Activated effector memory CD4-positive, alpha-beta T cell treated with anti-CD3 and anti-CD28 coated beads, Interleukin-2, amount 50 U/mL, for 16 hours (primary cell): ENCODE measurements around the gene ICE1.
"Not testable (repeated sequence)": the region's sequence is repeated elsewhere in the genome, so short reads cannot be mapped to it uniquely, and the experiment has no call there.

Experiments used
- DNase-seq: peaks from one replicate; pipeline ENCODE4 v3.0.0-alpha.2; 2020

Gene ICE1, protein sequence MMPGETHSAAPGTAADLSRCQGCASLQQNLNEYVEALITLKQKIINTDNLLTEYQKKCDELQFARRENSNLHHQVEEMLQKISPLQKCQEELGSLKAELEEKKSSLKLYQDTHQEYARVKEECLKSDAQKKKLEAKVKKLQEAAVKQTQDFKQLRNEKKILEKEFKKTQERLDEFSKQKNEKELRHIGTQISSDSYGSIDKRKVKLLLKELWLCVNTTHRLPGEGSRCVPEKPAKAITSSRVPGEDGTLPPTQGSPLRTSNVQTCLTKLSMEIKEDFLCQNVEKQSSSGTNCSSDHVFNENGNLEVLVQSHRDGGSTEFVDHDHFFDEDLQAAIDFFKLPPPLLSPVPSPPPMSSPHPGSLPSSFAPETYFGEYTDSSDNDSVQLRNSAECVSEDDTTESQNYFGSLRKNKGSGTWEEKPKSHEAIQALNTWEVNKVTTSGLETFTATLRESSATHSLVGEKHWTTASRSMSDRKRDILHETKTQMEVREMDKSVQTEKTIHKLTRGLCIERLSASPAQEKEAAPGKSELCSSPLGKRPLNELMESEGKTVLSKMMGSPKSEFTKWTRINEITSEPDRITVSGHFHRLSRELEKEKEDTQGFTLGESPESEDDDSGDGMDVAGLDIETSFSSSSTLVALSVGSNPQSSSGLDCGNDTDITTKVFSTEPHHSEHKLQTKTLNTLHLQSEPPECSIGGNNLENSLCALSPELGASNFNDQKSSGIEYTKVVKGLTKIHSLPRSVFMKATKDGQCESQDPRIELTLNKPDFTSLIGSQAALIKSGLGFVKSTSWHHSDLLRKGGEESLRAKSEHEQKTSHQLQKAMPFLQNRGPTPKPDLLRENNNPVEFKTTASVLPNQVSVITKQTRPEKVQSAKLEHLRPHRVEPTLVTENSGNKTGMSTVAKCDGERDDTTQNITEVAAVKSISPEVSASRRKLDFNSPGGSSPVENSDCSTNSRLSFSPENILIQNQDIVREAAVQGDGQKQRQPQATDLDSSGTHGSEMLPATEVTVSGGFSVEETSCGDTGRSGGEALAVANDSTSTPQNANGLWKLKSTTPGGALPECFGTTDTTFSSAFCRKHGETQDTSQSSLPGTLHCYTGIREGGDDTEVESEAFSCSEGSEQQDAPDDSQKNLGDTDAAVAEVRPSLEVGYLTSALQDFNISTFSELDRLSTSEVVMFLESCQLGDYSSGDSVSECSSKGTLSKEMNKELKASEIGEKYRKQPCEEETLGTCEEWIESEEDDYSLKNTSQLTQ (N-terminal part only)

DNA sequence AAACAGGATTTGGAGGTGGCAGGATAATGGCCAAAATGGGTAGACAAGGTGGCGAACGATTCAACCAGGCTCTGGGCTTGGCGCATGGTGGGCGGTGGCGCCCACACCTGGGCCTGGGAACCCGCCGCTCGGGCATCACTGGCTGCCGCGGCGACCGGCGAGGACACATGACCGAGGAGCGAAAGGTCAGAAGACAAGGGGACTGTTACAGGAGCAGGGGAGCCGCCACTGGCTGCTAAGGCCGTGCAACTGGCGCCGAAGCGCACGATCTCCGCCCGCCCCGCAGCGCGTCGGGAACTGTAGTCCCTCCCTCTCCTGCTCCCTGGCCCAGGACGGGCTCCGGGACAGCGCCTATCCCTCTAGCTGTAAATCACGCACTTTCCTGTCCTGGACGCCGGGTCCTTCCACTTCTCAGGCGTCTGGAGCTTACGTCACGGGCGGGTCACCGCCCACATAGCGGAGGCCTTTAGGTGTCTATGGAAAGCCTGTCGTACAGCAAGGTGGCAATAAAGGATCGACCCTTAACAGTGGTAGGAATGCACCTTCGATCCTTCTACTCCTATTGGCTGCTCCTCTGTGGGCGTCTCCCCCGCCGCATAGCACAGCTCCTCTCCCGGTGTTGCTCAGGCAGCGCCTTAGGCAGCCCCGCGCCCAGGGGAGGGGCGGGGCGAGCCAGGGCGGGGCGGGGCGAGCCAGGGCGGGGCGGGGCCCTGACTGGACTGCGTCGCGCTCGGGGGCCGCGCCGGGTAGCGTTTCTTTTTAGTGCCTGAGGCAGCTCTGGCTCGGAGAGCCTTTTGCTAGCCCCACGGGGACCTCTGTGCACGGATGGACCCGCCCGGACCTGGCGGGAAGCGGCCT is at the start of gene ICE1:
Gene ICE1 (plus strand): TSS at position 717 of the 858 bp plus-strand sequence. CDS start 239 bp downstream, outside the sequence.
- peak; percentile 98 for DNase-seq

DNA sequence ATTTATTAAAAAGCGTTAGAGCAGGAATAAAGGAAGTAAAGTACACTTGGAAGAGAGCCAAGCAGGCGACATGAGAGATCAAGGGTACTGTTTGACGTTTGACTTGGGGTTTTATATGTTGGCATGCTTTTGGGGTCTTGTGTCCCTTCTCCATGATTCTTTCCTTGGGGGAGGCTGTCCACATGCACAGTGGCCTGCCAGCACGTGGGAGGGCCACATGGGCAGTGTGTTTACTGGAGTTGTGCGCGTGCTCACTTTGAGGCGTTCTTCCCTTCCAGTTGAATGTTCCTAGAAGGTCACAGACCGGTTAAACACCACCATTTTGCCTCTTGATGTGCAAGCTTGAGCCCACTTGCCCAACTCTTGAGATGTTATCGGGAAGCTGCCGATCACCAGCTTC is 49.5 kb upstream of the ICE1 start:
- no peak for DNase-seq

DNA sequence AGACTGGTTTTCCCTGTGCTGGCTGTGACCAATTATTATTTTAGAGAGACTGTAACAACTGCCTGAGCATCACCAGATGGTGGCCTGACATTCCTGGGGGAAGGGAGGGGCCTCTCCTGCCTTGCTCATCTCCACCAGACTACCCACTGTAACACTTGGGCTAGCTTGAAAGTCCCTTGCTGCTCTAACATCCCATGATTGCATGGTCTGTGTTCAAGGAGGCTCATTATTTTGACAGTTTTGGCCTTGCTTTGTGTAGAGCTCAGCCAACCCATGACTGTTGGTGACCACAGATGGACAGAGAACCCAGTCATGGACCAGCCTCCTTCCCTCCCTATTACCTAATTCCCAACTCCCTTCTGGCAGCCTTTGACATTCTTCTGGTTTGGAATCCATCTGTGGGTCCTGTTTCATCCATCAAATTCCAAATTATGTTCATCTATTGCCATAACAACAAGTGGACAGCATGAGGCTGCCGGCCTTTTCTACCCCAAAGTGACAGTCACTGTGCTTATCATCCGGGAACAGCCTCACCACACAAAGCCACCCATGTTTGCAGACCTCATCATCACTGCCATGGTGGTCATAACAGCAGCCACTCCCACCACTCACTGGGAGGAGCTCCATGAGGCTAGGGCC is 49.0 kb upstream of the ICE1 start:
- DNase-seq, result no peak

DNA sequence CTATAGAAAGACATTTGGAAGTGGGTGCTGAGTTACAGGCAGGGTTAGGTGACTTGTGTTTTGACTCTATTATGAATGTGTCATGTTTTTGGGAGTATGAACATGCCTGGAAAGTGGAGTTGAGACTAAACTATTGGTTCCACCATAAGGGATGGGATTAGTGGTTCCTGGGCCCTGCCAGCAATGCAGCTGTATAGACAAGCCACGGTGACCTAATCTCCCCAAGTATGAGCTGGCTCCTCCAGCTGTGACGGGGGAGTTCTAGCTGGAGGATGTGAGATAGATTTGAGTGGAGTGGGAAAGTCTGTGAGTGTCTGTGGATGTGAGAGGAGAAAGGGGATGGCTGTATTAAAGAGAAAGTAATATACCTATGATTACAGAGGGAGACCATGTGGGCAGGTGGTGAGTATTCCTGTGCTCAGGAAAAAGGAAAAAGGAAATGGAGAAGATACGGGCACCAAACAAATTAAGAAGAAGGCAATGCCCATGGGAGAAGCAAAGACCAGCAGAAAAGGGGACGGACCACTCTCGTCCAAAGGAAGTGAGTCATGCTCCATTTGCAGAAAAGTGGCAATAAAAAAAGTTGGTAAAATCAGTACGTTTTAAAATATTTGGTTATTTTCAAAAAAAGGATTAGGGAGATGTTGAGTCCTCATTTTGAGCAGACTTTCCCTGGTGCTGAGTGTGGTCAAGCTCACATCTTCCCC is 48.3 kb upstream of the ICE1 start:
- DNase-seq, result no peak

DNA sequence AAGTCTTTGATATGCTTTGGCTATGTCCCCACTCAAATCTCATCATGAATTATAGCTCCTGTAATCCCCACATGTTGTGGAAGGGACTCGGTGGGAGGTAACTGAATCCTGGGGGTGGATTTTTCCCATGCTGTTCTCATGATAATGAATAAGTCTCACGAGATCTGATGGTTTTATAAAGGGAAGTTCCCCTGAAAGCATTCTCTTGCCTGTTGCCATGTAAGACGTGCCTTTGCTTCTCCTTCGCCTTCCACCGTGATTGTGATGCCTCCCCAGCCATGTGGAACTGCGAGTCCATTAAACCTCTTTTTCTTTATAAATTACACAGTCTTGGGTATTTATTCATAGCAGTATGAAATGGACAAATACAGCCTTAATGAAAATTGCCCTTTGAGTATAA is 44.7 kb upstream of the ICE1 start:
- DNase-seq, result no peak

DNA sequence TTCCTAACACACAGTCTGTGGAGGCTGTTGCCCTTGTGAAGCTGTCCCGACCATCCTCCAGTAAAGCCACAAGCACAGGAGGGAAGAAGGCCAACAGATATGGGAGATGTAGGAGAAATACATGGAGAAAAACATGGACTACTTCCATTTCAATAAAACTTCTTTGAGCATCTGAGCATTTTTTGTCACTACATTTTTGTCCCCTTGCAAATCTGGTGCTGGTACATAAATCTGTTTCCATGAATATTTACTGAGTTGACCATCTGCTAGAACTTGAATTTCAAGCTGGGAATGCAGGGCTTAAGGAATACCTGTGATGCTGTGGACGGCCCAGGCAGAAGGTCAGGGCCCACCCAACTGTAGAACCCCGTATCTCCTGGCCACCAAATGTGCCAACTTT is 43.9 kb upstream of the ICE1 start:
- no peak for DNase-seq

DNA sequence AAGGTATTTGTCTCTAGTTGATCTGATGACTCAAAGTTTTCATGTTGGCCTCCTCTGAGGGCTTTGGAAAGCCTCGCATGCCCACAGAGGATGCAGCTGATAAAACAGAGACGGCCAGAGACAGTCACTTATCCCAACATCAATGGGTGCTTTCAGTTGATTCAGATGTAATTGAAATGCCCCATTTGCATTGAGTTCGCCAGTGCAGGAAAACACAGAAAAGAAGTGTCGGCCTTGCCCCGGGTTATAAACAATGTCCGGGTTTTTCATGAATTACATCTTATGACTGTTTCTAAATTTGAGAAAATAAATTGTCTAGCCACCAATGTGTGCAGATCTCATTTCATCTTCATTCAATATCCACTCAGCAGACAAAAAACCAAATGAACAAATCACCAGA is 42.2 kb upstream of the ICE1 start:
- no peak for DNase-seq

DNA sequence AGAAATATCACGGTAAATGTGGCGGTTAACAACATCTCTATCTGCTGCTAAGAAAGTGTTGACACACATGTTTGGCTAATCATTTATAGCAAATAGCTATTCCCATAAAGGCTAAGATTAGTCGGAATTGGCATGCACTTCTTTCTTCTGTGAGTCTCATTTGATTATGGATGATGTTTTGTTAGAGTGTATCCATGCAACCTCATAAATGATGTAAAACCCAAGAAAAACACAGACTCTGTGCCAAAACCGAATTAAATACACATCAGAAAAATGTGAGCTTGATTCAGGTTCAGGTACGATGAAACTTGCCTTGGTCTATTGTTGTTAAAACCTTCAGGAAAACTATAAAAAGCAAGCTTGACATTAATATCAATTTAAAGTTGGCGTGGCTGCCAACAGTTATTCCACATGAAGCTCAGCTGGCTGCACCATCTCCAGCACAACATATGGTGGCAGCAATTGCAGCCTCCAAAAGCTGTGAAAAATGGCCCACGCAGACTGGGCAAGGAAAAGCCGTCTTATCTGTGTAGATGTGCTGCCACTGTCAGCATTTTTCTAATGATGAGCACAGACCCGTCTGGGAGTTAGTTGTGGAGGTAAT is 41.1 kb upstream of the ICE1 start:
- no peak for DNase-seq

DNA sequence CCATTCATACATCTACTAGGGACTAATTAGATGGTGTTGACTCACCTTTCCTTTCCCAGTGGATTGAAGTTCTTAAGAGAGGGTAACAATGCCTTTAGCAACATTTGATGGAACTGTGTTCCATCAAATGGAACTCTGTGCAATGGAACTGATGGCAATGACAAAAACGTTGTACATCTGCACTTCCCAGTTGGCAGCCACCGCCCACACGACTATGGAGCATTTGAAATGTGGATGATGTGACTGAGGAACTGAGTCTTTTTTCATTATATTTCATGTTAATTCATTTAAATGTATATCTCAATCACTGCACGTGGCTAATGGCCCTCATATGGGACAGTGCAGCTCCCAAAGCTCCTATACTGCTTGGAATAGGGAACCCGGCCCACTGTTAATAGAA is 39.0 kb upstream of the ICE1 start:
- no peak for DNase-seq

DNA sequence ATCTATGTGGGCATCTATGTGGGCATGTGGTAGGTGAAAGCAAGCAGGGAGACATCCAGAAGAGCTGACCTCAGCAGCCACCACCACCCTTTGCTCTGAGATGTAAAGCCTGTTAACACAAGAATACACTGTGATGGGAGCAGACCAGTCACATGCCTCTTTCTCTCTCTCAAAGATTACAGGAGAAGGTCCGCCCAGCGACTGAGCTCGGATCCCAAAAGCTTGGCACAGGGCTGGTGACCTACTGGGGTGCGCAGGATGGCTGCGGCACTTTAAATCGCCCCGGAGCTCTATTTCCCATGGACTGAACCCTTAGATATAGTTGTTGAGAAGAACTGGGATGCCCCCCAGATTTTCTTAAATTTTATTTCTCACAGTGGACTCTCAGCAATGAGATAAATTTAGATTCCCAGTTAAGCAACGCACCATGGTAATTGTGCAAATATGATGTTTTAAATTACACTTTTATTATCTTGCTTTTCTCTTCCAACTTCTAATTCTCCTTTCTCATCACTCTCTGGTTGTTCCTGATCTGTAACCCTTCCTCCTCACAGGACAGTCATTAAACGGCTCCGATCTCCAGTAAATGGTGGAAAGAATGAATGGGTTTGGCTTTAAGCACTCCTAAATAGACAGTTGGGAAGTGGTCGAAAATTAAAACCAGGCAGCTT is 37.7 kb upstream of the ICE1 start:
- DNase-seq, result no peak

DNA sequence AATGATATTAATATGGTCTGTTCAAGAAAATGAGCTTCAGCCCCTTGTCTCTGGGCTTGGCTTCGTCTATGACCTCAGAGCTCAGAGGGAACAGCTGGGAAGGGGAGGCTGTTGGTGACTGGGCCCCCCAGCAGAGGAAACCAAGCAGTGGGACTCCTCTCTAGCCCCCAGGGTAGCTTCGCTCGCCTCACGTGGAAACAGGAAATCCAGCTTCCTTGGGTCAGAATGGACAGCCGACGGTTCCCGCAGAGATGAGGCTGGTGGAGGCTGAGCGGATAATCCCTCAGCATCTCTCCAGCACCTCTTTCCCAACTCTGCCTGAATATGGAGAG is 37.2 kb upstream of the ICE1 start:
- DNase-seq, result no peak

DNA sequence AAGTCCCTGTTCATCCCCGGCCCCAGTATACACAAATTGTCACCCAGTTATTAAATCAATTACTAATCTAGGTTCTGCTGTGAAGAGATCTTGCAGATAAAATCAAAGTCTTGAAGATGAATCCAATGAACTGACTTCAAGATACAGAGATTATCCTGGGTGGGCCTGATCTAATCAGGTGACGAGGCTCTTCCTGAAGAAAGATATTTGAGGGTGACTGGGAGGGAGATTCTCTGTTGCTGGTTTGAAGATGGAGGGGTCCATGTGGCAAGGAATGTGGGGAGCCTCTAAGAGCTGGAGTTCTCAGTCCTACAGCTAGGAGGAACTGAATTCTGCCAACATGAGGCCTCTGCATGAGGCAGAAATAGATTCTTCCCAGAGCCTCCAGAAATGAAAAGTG is 36.1 kb upstream of the ICE1 start:
- no peak for DNase-seq

DNA sequence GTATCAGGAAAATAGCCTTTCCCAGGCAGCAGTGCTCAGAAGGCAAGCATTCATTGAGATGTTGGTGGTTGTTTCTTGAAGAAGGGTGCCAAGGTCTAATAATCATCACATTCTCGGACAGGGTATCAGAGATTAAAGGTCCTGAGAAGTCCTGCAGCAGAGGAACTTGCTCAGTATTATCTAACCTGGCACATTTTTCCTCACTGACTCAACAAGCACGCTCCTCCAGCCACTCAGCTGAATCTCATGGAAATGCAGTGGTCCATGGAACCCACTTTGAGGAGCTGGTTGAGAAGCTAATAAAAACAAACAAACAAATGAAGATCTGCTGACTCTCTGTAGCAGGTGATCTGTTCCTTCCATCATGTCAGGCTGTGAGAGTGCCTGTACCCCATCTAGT is 35.3 kb upstream of the ICE1 start:
- DNase-seq, result no peak

DNA sequence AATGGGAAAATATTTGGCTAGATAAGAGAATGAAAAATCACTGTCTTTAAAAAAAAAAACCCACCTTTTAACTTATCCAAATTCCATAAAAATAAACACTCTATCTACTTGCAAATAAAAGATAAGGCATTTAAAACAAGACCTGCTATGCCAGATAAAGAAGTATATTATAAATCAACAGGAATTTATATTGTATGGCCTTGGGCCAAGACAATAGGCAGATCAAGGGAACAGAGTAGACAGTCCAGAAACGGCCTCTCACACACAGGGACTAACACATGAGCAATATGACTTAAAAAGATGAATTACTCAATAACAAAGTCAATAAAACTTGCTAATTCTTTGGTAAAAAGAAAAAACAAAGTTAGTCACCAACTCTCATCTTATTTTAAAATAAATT is 34.7 kb upstream of the ICE1 start:
- DNase-seq, result no peak

DNA sequence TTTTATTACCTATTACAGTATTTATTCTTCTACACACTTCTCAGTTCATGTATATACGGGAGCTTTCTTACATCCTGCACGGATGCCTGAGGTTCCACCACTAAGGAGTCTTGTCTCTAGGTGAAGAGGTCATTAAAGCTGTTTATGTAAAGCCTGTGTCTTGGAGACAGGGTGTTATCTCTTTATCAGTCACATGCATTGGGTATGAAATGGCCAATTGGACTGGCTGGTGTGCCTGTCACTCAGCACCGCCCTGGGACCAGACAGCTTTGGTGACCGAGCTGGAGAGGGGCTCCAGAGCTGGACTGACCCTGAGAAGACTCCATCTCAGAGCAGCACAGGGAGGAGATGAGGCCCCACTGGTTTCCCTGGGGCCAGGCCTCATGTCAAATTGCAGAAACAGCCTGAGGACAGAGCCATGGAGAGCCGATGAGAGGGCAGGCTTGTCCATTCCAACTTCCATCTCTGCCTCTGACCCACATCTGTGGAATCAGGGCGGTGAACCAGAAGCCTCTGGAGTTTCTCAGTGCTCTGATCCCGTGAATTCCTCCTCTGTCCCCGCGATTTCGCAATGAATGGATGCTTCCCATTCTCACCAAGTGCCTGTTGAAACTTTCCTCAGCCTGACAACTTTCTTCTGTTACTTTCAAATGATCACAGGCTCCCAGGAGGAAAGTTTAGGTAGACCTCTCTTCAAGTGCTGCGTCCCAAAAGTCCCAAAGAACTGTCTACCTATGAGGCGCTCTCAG is 32.2 kb upstream of the ICE1 start:
- not testable (repeated sequence) for DNase-seq

DNA sequence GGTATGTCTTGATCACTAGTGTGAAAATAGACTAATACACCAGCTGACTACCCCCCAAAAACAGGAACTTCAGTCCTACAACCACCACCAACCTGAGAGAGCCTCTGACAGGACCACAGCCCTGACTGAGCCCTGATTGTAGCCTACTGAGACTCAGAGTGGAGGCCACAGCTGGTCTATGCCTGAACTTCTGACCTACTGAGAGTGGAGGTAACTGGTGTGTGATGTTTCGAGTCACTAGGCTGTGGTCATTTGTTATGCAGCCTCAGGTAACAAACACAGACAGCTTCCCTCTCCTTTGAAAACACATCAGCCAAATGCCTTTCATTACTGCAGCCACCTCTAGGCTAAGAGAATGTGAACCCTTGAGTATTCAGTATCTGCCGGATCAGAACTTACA is 30.0 kb upstream of the ICE1 start:
- not testable (repeated sequence) for DNase-seq

DNA sequence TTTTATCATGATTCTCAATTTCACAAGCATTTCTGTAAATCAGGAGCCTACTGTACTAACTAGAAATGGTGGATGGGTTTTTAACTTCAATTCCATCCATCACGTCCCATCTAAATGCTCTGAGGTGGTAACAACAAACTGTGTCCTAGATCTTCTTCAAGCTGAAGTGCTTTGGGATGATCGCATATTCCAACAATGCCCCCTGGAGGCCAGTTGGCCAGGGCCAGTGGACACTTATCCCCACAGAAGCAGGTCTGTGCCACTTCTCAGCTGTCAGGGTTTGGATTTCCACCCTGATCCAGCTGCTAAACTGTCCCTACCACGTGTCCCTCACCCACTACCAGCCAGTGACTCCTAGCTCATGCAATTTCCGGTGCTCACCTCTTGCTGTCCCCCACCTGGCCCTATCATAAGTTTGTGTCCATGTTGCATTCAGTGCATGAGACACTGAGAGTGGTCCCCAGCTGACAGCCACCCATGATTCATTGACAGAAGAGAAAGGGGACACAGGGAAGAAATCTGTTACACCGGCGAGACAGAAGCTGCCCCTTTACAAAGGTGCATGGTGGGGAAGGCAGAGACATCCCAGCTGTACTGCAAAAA is 28.0 kb upstream of the ICE1 start:
- not testable (repeated sequence) for DNase-seq

DNA sequence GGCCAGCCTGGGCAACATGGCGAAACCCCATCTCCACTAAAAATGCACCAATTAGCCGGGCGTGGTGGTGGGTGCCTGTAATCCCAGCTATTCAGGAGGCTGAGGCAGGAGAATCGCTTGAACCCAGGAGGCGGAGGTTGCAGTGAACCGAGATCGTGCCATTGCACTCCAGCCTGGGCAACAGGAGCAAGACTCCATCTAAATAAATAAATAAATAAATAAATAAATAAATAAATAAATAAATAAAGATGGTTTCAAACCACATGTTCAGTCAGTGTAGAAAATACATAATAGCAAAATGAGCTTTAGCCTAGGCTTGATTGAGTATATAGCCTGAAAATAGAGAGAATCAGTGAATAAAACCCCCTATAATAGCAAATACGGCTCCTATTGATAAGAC is 27.4 kb upstream of the ICE1 start:
- not testable (repeated sequence) for DNase-seq

DNA sequence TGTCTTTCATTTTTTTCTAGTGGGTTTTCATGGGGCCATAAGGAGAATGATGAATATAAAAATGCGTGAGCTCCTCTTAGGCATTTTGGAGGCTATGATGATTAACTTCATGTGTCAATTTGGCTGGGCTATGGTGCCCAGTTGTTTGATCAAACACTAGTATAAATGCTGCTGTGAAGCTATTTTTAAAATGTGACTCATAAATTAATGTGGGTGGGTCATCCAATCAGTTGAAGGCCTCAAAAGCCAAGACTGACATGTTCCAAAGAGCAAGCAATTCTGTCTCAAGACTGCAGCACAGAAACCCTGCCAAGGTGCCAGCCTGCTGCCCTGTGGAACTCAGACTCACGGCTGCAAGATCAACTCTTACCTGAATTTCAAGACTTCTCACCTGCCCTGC is 24.4 kb upstream of the ICE1 start:
- no peak for DNase-seq
